Sciatic nerve (tissue), 2 donors: ENCODE results near the gene TMEM135. TPM values are rescaled to one million over a fixed set of nuclear protein-coding genes. Genes with fewer than 3 reads are reported as not detected.
"Not testable (repeated sequence)": the region's sequence is repeated elsewhere in the genome, so short reads cannot be mapped to it uniquely, and the experiment has no call there.

Source experiments
- ATAC-seq: fragments of 200-7000 bp; cut with Tn5 transposase; one replicate; pipeline ENCODE4 v1.9.1; 2020; ENCODE audit warnings: mild to moderate bottlenecking, moderate library complexity
- DNase-seq: peaks from one replicate; pipeline ENCODE4 v3.0.0-alpha.2; 2020; ENCODE audit warnings: low spot score
- intact Hi-C: fragments of 100-400 bp; cut with DNase I; formaldehyde crosslinking; loops from one replicate; pipeline ENCODE4 v1.14.2; 2022
- total RNA-seq: library from RNA; stranded (reverse); fragmentation: NEBNext Ultra II Directional; extraction: Animal tissue kit (Norgen Biotek cat#: 25700); gene quantifications from one replicate; pipeline ENCODE4 v1.2.1, GENCODE V29; 2021
- donor health status: DM: no; HTN: no; CAD: no.
- donor health status: DM: no; HTN: no; CAD: no.

TMEM135 gene
- 35.7 TPM for total RNA-seq

GRCh38 chr11:87037450-87038234, at the start of gene TMEM135:
Gene TMEM135, plus strand, starts transcription at chr11:87037934. Its CDS starts 112 bp downstream, at chr11:87038046.
- intact Hi-C loops: no loop called here
- ATAC-seq: peak; percentile 98
- DNase-seq: peak; percentile 96

- no peak for ATAC-seq
- DNase-seq: no peak
- intact Hi-C loops: no loop called here
Observed at GRCh38 chr11:86988351-86988881, 49.3 kb upstream of the TMEM135 start.

- DNase-seq: no peak
- ATAC-seq: peak; percentile 38
- intact Hi-C loops: no loop called here
Observed at GRCh38 chr11:86990031-86990430, 47.7 kb upstream of the TMEM135 start.

GRCh38 chr11:86990515-86990914, 47.2 kb upstream of the TMEM135 start:
- DNase-seq (no peak), ATAC-seq (no peak)
- intact Hi-C loops: no loop called here

GRCh38 chr11:86991341-86991740, 46.4 kb upstream of the TMEM135 start:
- intact Hi-C loops: no loop called here
- no peak for ATAC-seq
- no peak for DNase-seq

- intact Hi-C loops, ATAC-seq, DNase-seq: not testable (repeated sequence)
Observed at GRCh38 chr11:86992340-86992739, 45.4 kb upstream of the TMEM135 start.

- DNase-seq: no peak
- no peak for ATAC-seq
- intact Hi-C loops: no loop called here
Observed at GRCh38 chr11:86993031-86993430, 44.7 kb upstream of the TMEM135 start.

GRCh38 chr11:86996953-86997570, 40.7 kb upstream of the TMEM135 start:
- ATAC-seq: no peak
- no peak for DNase-seq
- intact Hi-C loops: no loop called here

- intact Hi-C loops: no loop called here
- ATAC-seq (no peak), DNase-seq (no peak)
Observed at GRCh38 chr11:86999388-86999787, 38.3 kb upstream of the TMEM135 start.

GRCh38 chr11:86999859-87000753, 37.6 kb upstream of the TMEM135 start:
- DNase-seq (no peak), ATAC-seq (no peak)
- intact Hi-C loops: no loop called here

GRCh38 chr11:87002918-87003317, 34.8 kb upstream of the TMEM135 start:
- intact Hi-C loops: no loop called here
- DNase-seq (no peak), ATAC-seq (no peak)

- DNase-seq, intact Hi-C loops, ATAC-seq: not testable (repeated sequence)
Observed at GRCh38 chr11:87004281-87004680, 33.5 kb upstream of the TMEM135 start.

- intact Hi-C loops: no loop called here
- DNase-seq (no peak), ATAC-seq (no peak)
Observed at GRCh38 chr11:87005569-87005921, 32.2 kb upstream of the TMEM135 start.

GRCh38 chr11:87006035-87006434, 31.7 kb upstream of the TMEM135 start:
- intact Hi-C loops: no loop called here
- DNase-seq (no peak), ATAC-seq (no peak)

GRCh38 chr11:87007963-87008362, 29.8 kb upstream of the TMEM135 start:
- no peak for DNase-seq
- peak; percentile 63 for ATAC-seq
- intact Hi-C loops: no loop called here

GRCh38 chr11:87012089-87012488, 25.6 kb upstream of the TMEM135 start:
- ATAC-seq: no peak
- intact Hi-C loops: no loop called here
- DNase-seq: no peak

- DNase-seq (no peak), ATAC-seq (no peak)
- intact Hi-C loops: no loop called here
Observed at GRCh38 chr11:87012673-87013072, 25.1 kb upstream of the TMEM135 start.

- intact Hi-C loops: no loop called here
- no peak for DNase-seq
- ATAC-seq: peak; percentile 48
Observed at GRCh38 chr11:87013912-87014825, 23.6 kb upstream of the TMEM135 start.
